AG20443 (cell line): Measurements from ENCODE around the gene MECP2.

ENCODE experiments used
- DNase-seq: peaks from one replicate; pipeline ENCODE4 v3.0.0; 2012; ENCODE audit warnings: low spot score, mixed read lengths

The MECP2 gene

GRCh38 chrX:154033848-154034247 is 63.7 kb downstream of the MECP2 start:
- DNase-seq, result no peak

DNA sequence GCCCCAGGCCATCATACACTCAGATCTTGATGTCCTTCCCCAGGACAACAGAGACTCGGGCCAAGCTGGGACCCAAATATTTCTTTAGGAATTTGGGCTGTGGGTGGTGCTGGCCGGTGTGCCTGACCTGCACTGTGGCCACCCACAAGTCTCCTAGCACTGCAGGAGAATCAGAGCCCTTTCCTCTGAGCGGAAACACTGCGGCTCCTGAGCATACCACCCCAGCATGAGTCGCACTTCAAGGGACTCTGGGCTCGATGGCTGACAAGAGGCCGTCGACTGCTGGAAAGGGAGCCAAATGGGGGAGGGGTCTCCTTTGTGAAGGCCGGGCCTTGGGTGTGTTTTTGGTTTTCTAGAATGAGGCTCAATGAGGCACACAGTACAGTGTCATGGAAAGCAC is 64.9 kb downstream of the MECP2 start:
- no peak for DNase-seq

DNA sequence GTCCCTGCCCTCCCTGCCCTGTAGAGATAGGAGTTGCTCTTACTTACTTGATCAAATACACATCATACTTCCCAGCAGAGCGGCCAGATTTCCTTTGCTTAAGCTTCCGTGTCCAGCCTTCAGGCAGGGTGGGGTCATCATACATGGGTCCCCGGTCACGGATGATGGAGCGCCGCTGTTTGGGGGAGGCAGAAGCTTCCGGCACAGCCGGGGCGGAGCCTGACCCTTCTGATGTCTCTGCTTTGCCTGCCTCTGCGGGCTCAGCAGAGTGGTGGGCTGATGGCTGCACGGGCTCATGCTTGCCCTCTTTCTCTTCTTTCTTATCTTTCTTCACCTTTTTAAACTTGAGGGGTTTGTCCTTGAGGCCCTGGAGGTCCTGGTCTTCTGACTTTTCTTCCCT is 65.4 kb downstream of the MECP2 start:
- no peak for DNase-seq

- no peak for DNase-seq
Measured at GRCh38 chrX:154030715-154031305, 66.7 kb downstream of the MECP2 start.

DNA sequence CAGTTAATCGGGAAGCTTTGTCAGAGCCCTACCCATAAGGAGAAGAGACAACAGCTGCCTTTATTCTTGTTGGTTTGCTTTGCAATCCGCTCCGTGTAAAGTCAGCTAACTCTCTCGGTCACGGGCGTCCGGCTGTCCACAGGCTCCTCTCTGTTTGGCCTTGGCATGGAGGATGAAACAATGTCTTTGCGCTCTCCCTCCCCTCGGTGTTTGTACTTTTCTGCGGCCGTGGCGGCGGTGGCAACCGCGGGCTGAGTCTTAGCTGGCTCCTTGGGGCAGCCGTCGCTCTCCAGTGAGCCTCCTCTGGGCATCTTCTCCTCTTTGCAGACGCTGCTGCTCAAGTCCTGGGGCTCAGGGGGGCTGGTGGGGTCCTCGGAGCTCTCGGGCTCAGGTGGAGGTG is 67.3 kb downstream of the MECP2 start:
- DNase-seq, result no peak

GRCh38 chrX:154029439-154029838 is 68.1 kb downstream of the MECP2 start:
- DNase-seq, result no peak

GRCh38 chrX:154028502-154029184 is 68.9 kb downstream of the MECP2 start:
- no peak for DNase-seq

DNA sequence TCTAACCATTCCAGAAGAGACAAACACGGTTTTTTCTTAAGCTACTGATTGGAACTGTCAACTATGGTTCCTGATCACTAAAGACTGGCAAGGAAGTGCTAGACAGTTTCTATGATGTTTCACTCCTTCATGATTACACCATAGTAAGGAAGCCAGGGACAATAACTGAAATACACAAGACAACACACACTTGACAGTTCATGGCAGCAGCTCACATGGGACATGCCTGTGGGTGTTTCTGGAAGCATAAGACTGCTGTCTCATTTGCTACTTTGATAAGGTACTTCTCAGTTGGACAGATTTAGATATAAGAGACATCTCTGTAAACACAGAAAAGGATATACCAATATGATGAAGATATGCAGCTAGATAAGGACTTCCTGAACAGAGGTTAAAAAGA is 69.5 kb downstream of the MECP2 start:
- no peak for DNase-seq

DNA sequence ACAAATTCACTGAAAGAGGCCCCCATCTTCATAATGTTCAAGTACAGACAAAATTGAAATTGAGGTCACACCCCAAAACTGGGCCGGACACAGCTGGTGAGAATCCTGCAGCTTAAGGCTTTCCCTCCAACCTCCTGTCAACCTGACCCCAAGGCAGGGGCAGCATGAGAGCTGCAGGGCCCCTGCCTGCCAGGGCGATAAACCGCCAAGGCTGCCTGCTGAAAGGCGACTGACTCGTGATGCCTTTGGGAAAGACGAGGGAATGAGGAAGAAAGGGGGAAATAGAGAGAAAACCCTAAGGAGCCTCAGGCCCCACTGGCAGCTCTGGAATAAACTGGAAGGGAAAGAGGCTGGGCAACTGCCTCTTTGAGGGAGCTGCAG is 70.5 kb downstream of the MECP2 start:
- no peak for DNase-seq

DNA sequence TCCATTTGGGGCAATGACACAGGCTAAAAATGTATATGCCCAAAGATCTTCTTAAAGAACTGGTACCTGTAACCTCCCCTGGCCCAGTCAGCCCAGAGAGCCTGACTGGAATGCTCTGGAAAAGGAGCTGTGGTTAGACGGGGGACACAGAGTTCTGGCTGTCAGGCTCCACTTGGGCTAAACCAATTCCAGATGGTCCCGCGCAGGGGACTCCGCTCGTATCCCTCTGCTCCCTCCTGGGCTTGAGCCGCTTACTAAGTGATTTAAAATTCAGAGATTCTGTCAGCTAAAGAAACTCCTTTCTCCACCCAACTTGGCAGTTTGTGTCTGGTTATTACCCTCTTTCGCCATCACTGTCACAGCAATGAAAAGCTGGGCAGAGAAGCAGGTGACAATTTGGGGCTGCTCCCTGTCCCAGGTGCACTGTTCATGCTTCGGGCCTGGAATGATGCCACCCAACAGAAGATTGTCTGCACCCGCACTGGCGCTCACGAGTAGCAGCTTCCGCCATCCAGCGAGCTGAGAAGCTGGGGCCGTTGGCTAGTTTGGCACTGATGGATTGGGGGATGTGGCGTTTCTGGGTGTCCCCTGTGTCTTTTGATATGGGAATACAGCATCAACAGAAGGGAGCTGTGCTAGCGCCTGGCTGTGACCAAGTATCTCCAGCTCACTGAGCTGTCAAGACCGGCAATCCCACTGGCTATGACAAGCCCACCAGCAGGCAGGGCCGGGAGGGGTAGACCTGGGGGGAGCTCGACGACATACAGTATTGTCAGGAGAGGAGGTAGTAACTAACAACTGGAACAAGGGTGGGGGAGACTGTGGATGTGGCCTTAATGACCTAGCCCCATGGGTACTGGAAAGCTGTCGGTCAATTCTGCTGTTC is 71.1 kb downstream of the MECP2 start:
- peak; percentile 53 for DNase-seq

- no peak for DNase-seq
Measured at GRCh38 chrX:154025230-154025629, 72.3 kb downstream of the MECP2 start.

GRCh38 chrX:154024271-154024670 is 73.2 kb downstream of the MECP2 start:
- DNase-seq, result no peak

- DNase-seq, result no peak
Measured at GRCh38 chrX:154023276-154024000, 74.1 kb downstream of the MECP2 start.

GRCh38 chrX:154022108-154022507 is 75.4 kb downstream of the MECP2 start:
- no peak for DNase-seq

DNA sequence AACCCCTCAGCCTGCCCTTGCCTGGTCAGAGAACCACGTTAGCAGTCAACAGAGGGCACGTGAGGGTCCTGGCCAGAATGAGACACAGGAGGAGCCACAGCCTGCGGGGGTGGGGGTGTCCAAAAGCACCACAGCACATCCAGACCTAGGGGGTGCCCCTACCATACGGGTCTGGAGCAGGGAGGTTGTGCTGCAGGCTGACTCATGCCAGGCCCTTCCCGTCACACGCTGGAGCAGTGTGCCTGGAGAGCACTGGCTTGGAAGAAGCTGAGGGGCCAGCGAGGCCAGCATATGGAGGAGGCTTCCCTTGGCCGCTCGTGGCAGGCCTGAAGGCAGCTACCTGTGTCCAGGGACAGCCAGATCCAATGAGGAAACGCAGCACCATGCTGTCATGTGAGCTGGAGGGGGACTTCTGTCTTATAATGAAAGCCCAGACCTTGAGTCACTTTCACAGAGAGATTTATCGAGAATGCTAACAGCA is 76.3 kb downstream of the MECP2 start:
- DNase-seq, result peak; percentile 67

- DNase-seq, result no peak
Measured at GRCh38 chrX:154020536-154021115, 76.9 kb downstream of the MECP2 start.

GRCh38 chrX:154019633-154020528 is 77.6 kb downstream of the MECP2 start, which contains the start of gene IRAK1:
Gene IRAK1 (minus strand): TSS chrX:154019902. CDS start chrX:154019812, 90 bp downstream.
- peak; percentile 87 for DNase-seq

DNA sequence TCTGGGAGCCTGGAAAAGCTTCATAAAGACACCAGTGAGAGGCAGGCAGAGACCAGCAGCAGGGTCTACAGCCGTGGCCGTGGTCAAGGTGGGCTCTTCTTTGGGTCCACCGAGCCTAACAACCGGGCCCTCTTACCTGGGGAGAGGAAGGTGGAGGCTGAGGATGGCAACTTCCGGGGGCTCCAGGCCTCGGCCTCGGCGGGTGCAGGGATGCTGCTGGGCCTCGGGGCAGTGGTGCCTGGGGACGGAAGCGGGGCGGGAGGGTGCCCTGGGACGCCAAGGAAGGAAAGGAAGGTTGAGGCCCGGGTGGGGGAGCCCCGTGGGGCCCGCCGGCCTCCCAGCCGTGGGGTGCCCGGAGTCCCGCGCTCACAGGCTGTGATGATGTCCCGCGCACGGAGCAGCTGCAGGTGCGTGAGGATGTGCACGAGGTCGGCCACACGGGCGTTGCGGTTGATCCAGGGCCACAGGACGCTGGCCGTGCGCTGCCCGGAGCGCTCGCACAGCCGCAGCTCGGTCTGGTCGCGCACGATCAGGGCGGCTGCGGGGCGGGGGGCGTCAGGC is 78.4 kb downstream of the MECP2 start:
- DNase-seq, result no peak

GRCh38 chrX:154018518-154019060 is 78.9 kb downstream of the MECP2 start:
- DNase-seq, result no peak
